ENCODE results near the gene CANT1. TPM values are rescaled to one million over a fixed set of nuclear protein-coding genes. Genes with fewer than 3 reads are reported as not detected.

CANT1 gene
- total and polyA plus RNA-seq, 9 of the 15 experiments (the other 6 are each of a cell fraction or from before 2014, with no cell fraction given): 2.7 to 66.4 (median 22.5) TPM

DNA sequence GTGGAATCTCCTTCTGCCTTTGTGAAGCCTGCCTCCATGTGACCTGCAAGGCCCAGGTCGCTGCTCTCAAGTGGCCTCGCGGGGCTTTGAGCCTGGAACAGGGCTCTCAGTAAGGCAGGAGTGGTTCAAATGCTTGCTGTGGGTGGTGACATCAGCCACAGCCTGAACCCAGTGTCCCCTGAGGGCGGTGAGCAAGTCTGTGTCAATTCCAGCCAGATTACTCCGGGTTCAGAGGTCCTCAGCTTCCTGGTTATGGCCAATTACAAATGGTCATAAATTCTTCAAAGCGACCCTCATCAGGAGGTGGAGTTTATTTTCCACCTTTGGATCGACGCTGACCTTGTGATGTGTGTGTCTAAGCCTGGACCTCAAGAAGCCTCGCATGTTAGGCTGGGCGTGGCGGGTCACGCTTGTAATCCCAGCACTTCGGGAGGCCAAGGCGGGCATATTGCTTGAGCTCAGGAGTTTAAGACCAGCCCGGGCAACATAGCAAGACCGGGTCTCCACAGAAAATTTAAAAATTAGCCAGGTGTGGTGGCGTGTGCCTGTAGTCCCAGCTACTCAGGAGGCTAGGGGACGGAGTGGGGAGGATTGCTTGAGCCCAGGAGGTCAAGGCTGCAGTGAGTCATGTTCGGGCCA lies 47.1 kb downstream of the CANT1 start (continued):
- TF ChIP-seq, protein P1, sequence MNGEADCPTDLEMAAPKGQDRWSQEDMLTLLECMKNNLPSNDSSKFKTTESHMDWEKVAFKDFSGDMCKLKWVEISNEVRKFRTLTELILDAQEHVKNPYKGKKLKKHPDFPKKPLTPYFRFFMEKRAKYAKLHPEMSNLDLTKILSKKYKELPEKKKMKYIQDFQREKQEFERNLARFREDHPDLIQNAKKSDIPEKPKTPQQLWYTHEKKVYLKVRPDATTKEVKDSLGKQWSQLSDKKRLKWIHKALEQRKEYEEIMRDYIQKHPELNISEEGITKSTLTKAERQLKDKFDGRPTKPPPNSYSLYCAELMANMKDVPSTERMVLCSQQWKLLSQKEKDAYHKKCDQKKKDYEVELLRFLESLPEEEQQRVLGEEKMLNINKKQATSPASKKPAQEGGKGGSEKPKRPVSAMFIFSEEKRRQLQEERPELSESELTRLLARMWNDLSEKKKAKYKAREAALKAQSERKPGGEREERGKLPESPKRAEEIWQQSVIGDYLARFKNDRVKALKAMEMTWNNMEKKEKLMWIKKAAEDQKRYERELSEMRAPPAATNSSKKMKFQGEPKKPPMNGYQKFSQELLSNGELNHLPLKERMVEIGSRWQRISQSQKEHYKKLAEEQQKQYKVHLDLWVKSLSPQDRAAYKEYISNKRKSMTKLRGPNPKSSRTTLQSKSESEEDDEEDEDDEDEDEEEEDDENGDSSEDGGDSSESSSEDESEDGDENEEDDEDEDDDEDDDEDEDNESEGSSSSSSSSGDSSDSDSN (IDR thresholded peaks at IDR 0.05; ENCODE audit: borderline replicate concordance in 1 of 2, low read depth in 2 of 2, low read length in 2 of 2): no peak
- TF ChIP-seq, protein P2, sequence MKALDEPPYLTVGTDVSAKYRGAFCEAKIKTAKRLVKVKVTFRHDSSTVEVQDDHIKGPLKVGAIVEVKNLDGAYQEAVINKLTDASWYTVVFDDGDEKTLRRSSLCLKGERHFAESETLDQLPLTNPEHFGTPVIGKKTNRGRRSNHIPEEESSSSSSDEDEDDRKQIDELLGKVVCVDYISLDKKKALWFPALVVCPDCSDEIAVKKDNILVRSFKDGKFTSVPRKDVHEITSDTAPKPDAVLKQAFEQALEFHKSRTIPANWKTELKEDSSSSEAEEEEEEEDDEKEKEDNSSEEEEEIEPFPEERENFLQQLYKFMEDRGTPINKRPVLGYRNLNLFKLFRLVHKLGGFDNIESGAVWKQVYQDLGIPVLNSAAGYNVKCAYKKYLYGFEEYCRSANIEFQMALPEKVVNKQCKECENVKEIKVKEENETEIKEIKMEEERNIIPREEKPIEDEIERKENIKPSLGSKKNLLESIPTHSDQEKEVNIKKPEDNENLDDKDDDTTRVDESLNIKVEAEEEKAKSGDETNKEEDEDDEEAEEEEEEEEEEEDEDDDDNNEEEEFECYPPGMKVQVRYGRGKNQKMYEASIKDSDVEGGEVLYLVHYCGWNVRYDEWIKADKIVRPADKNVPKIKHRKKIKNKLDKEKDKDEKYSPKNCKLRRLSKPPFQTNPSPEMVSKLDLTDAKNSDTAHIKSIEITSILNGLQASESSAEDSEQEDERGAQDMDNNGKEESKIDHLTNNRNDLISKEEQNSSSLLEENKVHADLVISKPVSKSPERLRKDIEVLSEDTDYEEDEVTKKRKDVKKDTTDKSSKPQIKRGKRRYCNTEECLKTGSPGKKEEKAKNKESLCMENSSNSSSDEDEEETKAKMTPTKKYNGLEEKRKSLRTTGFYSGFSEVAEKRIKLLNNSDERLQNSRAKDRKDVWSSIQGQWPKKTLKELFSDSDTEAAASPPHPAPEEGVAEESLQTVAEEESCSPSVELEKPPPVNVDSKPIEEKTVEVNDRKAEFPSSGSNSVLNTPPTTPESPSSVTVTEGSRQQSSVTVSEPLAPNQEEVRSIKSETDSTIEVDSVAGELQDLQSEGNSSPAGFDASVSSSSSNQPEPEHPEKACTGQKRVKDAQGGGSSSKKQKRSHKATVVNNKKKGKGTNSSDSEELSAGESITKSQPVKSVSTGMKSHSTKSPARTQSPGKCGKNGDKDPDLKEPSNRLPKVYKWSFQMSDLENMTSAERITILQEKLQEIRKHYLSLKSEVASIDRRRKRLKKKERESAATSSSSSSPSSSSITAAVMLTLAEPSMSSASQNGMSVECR (CRISPR knock-in tag; IDR thresholded peaks at IDR 0.05): no peak
- TF ChIP-seq STAT5A (IDR thresholded peaks at IDR 0.05; ENCODE audit: borderline replicate concordance, low read length): no peak
- TF ChIP-seq, protein P3, sequence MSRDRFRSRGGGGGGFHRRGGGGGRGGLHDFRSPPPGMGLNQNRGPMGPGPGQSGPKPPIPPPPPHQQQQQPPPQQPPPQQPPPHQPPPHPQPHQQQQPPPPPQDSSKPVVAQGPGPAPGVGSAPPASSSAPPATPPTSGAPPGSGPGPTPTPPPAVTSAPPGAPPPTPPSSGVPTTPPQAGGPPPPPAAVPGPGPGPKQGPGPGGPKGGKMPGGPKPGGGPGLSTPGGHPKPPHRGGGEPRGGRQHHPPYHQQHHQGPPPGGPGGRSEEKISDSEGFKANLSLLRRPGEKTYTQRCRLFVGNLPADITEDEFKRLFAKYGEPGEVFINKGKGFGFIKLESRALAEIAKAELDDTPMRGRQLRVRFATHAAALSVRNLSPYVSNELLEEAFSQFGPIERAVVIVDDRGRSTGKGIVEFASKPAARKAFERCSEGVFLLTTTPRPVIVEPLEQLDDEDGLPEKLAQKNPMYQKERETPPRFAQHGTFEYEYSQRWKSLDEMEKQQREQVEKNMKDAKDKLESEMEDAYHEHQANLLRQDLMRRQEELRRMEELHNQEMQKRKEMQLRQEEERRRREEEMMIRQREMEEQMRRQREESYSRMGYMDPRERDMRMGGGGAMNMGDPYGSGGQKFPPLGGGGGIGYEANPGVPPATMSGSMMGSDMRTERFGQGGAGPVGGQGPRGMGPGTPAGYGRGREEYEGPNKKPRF (IDR thresholded peaks at IDR 0.05; ENCODE audit: low read depth, low read length): no peak
- TF ChIP-seq PPARD (CRISPR knock-in tag; IDR thresholded peaks at IDR 0.05): no peak
- no peak for TF ChIP-seq MBD2 (IDR thresholded peaks at IDR 0.05; ENCODE audit: borderline replicate concordance, low read depth)
- TF ChIP-seq HDAC1 (IDR thresholded peaks at IDR 0.05): no peak
